ENCODE results near the gene COG5.

GRCh38 chr7:107201795-107202450 is 361.8 kb downstream of the COG5 start:
- TF ChIP-seq CREB5 (CRISPR knock-in tag; IDR thresholded peaks at IDR 0.05; ENCODE audit: low read depth) (no peak), ZNF565 (CRISPR knock-in tag; conservative IDR thresholded peaks at IDR 0.05; ENCODE audit: low read depth) (no peak)
